GM23248 (cell line): ENCODE results near the gene FANCG. TPM values are rescaled to one million over a fixed set of nuclear protein-coding genes. Genes with fewer than 3 reads are reported as not detected.
A peak's percentile ranks its signal among the peaks of the same experiment; 100 is the strongest.

ENCODE experiments used
- DNase-seq: peaks from one replicate; pipeline ENCODE4 v3.0.0-alpha.2; 2015
- H2AFZ ChIP-seq: fragments of 200-600 bp; sonication (generic); 2 replicates; pipeline ENCODE4 v1.6.1; 2016; ENCODE audit warnings: antibody characterized with exemption
- H3F3A ChIP-seq: fragments of 200-600 bp; sonication (generic); 2 replicates; pipeline ENCODE4 v1.6.1; 2016; ENCODE audit warnings: mild to moderate bottlenecking, antibody characterized with exemption, mixed run types; ENCODE audit not compliant: insufficient read depth
- H3K27ac ChIP-seq: fragments of 200-600 bp; sonication (generic); 2 replicates; pipeline ENCODE4 v1.5.1; 2016; ENCODE audit warnings: mild to moderate bottlenecking
- H3K27me3 ChIP-seq: fragments of 200-600 bp; sonication (generic); replicated peaks from 2 replicates; pipeline ENCODE4 v1.6.1; 2016; ENCODE audit warnings: mild to moderate bottlenecking; ENCODE audit not compliant: insufficient read depth
- H3K36me3 ChIP-seq: fragments of 200-600 bp; sonication (generic); 2 replicates; pipeline ENCODE4 v1.6.1; 2016; ENCODE audit warnings: low read depth, mild to moderate bottlenecking
- H3K4me1 ChIP-seq: fragments of 200-600 bp; sonication (generic); 2 replicates; pipeline ENCODE4 v1.6.1; 2016; ENCODE audit warnings: mild to moderate bottlenecking; ENCODE audit not compliant: insufficient read depth
- H3K4me2 ChIP-seq: fragments of 200-600 bp; sonication (generic); one replicate; pipeline ENCODE4 v1.6.1; 2016; ENCODE audit warnings: mild to moderate bottlenecking; ENCODE audit not compliant: unreplicated experiment
- H3K4me3 ChIP-seq: fragments of 200-600 bp; sonication (generic); 2 replicates; pipeline ENCODE4 v1.5.1; 2016; ENCODE audit warnings: mild to moderate bottlenecking
- H3K79me2 ChIP-seq: fragments of 200-600 bp; sonication (generic); 2 replicates; pipeline ENCODE4 v1.6.1; 2016; ENCODE audit warnings: mild to moderate bottlenecking; ENCODE audit not compliant: insufficient read depth
- H3K9ac ChIP-seq: fragments of 200-600 bp; sonication (generic); 2 replicates; pipeline ENCODE4 v1.6.1; 2016; ENCODE audit warnings: mild to moderate bottlenecking
- H3K9me2 ChIP-seq: fragments of 200-600 bp; sonication (generic); 2 replicates; pipeline ENCODE4 v1.6.1; 2016; ENCODE audit warnings: mixed run types, mild to moderate bottlenecking, moderate library complexity; ENCODE audit not compliant: insufficient read depth
- H3K9me3 ChIP-seq: fragments of 200-600 bp; sonication (generic); one replicate; pipeline ENCODE4 v1.6.1; 2017; ENCODE audit warnings: low read depth
- H4K20me1 ChIP-seq: fragments of 200-600 bp; sonication (generic); 2 replicates; pipeline ENCODE4 v1.6.0; 2016; ENCODE audit not compliant: insufficient read depth
- EZH2 ChIP-seq: fragments of 200-600 bp; sonication (generic); IDR thresholded peaks from 2 replicates; pipeline ENCODE4 v1.6.1; 2018; ENCODE audit warnings: antibody characterized with exemption, mild to moderate bottlenecking; ENCODE audit not compliant: insufficient read depth, poor library complexity, severe bottlenecking
- EZH2phosphoT487 ChIP-seq: fragments of 200-600 bp; sonication (generic); IDR thresholded peaks from 2 replicates; pipeline ENCODE4 v1.6.1; 2018; ENCODE audit warnings: antibody characterized with exemption, moderate library complexity, mild to moderate bottlenecking, low read depth; ENCODE audit not compliant: insufficient read depth
- WGBS, 2 experiments: methylation state at CpG; one replicate each; pipeline ENCODE4 v1.1.6; 2015 to 2017; ENCODE audit warnings: low lambda C conversion rate in 2 of 2, low coverage in 1 of 2; ENCODE audit errors: missing lambda C conversion rate in 2 of 2; 5-methylcytosine and 5-hydroxymethylcytosine counted together
- in situ Hi-C: fragments of 300-500 bp; cut with MboI; formaldehyde crosslinking; loops from 2 replicates; pipeline ENCODE4 v1.15.0; 2020
- polyA plus RNA-seq: library from polyadenylated mRNA; unstranded; fragments of >200 nt; fragmentation: Nextera tagmentation; extraction: Ambion mirVana; gene quantifications from 2 replicates; pipeline ENCODE4 v1.2.1, GENCODE V29; 2016
- small RNA-seq: library from RNA; depleted of rRNA; stranded (forward); fragments of <200 nt; gene quantifications from one replicate; pipeline ENCODE3, GENCODE V24; 2014; ENCODE audit warnings: low read depth, low replicate concordance
- total RNA-seq: library from RNA; depleted of rRNA; stranded (reverse); fragments of >200 nt; shearing (Covaris generic); gene quantifications from 2 replicates; pipeline ENCODE4 v1.2.3, GENCODE V29; 2014; rRNA removed

Gene FANCG
- total and polyA plus RNA-seq, 2 experiments from 2014 or later = 15.3 to 20.0 TPM

- no peaks in the 10 kb centered on the region for H3K9me3 ChIP-seq
- no peaks in the 10 kb centered on the region for H3K36me3 ChIP-seq
- DNase-seq = peak; percentile 51
- TF ChIP-seq EZH2phosphoT487 (no peak), EZH2 (no peak)
- H2AFZ ChIP-seq = no peak overlapping the region
- H3K4me2 ChIP-seq = no peak overlapping the region
- no peaks in the 10 kb centered on the region for H3K9me2 ChIP-seq
- peaks cover 9% of the 10 kb centered on the region for H3K4me1 ChIP-seq
- H3K9ac ChIP-seq = no peak overlapping the region
- 0 out of 2 replicates have a peak overlapping the region, but pooled peaks have one; percentile 27 for H3K27ac ChIP-seq
- no peaks in the 10 kb centered on the region for H3K79me2 ChIP-seq
- in situ Hi-C loops = no loop called here
- H3K27me3 ChIP-seq = no peaks in the 10 kb centered on the region
- H3K4me3 ChIP-seq = no peak overlapping the region
- no peaks in the 10 kb centered on the region for H4K20me1 ChIP-seq
- H3F3A ChIP-seq = peaks cover 39% of the 10 kb centered on the region; the same call in 1 of the 2 replicates
Measured at GRCh38 chr9:35028341-35028740, 51.4 kb downstream of the FANCG start.

GRCh38 chr9:35027860-35028259, 51.9 kb downstream of the FANCG start:
- Histone ChIP-seq H3K4me1 (peaks cover 9% of the 10 kb centered on the region), H3K9me2 (no peaks in the 10 kb centered on the region), H3K27ac (0 out of 2 replicates have a peak overlapping the region, but pooled peaks have one; percentile 27), H3K9ac (no peak overlapping the region), H3K27me3 (no peaks in the 10 kb centered on the region), H4K20me1 (no peaks in the 10 kb centered on the region), H3K4me3 (no peak overlapping the region), H3K9me3 (no peaks in the 10 kb centered on the region), H2AFZ (no peak overlapping the region), H3F3A (peaks cover 39% of the 10 kb centered on the region; the same call in 1 of the 2 replicates), H3K79me2 (no peaks in the 10 kb centered on the region), H3K4me2 (no peak overlapping the region), H3K36me3 (no peaks in the 10 kb centered on the region)
- DNase-seq = no peak
- in situ Hi-C loops = no loop called here
- WGBS, 2 experiments = 58 to 59% methylated on average over 1 of the region's 1 CpG
- TF ChIP-seq EZH2phosphoT487 = no peak
- TF ChIP-seq EZH2 = no peak

GRCh38 chr9:35027374-35027773, 52.4 kb downstream of the FANCG start:
- Histone ChIP-seq H3F3A (peaks cover 39% of the 10 kb centered on the region; the same call in 1 of the 2 replicates), H3K4me2 (no peak overlapping the region), H4K20me1 (no peaks in the 10 kb centered on the region), H2AFZ (no peak overlapping the region), H3K27me3 (no peaks in the 10 kb centered on the region), H3K9ac (no peak overlapping the region), H3K27ac (0 out of 2 replicates have a peak overlapping the region, but pooled peaks have one; percentile 27), H3K9me3 (no peaks in the 10 kb centered on the region), H3K4me3 (no peak overlapping the region), H3K79me2 (no peaks in the 10 kb centered on the region), H3K4me1 (peaks cover 9% of the 10 kb centered on the region), H3K9me2 (no peaks in the 10 kb centered on the region), H3K36me3 (no peaks in the 10 kb centered on the region)
- no peak for DNase-seq
- WGBS, 2 experiments = 73 to 100% methylated on average over 1 of the region's 1 CpG
- in situ Hi-C loops = no loop called here
- TF ChIP-seq EZH2phosphoT487 (no peak), EZH2 (no peak)

GRCh38 chr9:35026671-35027070, 53.1 kb downstream of the FANCG start:
- peaks cover 9% of the 10 kb centered on the region for H3K4me1 ChIP-seq
- H3K79me2 ChIP-seq = no peaks in the 10 kb centered on the region
- H3K9me3 ChIP-seq = no peaks in the 10 kb centered on the region
- no peak overlapping the region for H2AFZ ChIP-seq
- H3K4me3 ChIP-seq = no peak overlapping the region
- WGBS, 2 experiments = 97 to 99% methylated on average over 3 of the region's 3 CpGs
- H4K20me1 ChIP-seq = no peaks in the 10 kb centered on the region
- no peak overlapping the region for H3K9ac ChIP-seq
- H3K27me3 ChIP-seq = no peaks in the 10 kb centered on the region
- H3K4me2 ChIP-seq = no peak overlapping the region
- DNase-seq = no peak
- H3K9me2 ChIP-seq = no peaks in the 10 kb centered on the region
- H3F3A ChIP-seq = peaks cover 39% of the 10 kb centered on the region; the same call in 1 of the 2 replicates
- no peaks in the 10 kb centered on the region for H3K36me3 ChIP-seq
- TF ChIP-seq EZH2phosphoT487 (no peak), EZH2 (no peak)
- H3K27ac ChIP-seq = no peak overlapping the region
- in situ Hi-C loops = no loop called here

Small RNAs within 50 kb of the gene (small RNA-seq; reads per million reads assigned to genes)
- gene RN7SL338P = not detected

Other genes with a start within 250 kb of the FANCG start
- gene PHF24, start 121.7 kb downstream of the FANCG start, total RNA-seq = 0.25 TPM in 1 of 2 replicates, not detected in the other
- gene PHF24, start 121.7 kb downstream of the FANCG start, polyA plus RNA-seq = 0.34 TPM in 1 of 2 replicates, not detected in the other
- 13.4 and 24.2 TPM in 2 replicates for gene DNAJB5, start 90.2 kb downstream of the FANCG start, total RNA-seq
- gene DNAJB5, start 90.2 kb downstream of the FANCG start, polyA plus RNA-seq = 10.7 and 10.9 TPM in 2 replicates
- 295 and 329 TPM in 2 replicates for gene VCP, start 7.3 kb downstream of the FANCG start, total RNA-seq
- gene VCP, start 7.3 kb downstream of the FANCG start, polyA plus RNA-seq = 252 and 255 TPM in 2 replicates
- 16.4 and 17.4 TPM in 2 replicates for gene PIGO, start 16.6 kb upstream of the FANCG start, total RNA-seq
- 18.6 and 19.5 TPM in 2 replicates for gene PIGO, start 16.6 kb upstream of the FANCG start, polyA plus RNA-seq
- gene STOML2, start 23.2 kb upstream of the FANCG start, total RNA-seq = 101 and 124 TPM in 2 replicates
- 120 and 129 TPM in 2 replicates for gene STOML2, start 23.2 kb upstream of the FANCG start, polyA plus RNA-seq
- 44.3 and 50.4 TPM in 2 replicates for gene ATOSB, start 35.9 kb upstream of the FANCG start, total RNA-seq
- 29.4 and 30.5 TPM in 2 replicates for gene ATOSB, start 35.9 kb upstream of the FANCG start, polyA plus RNA-seq
- 11.9 and 15.3 TPM in 2 replicates for gene UNC13B, start 82.1 kb upstream of the FANCG start, total RNA-seq
- gene UNC13B, start 82.1 kb upstream of the FANCG start, polyA plus RNA-seq = 5.5 and 6.3 TPM in 2 replicates